GM23338 (cell line): Measurements from ENCODE around the gene STXBP5.

Experiments
- CREB1 ChIP-seq: fragments of 250-450 bp; sonication (Bioruptor Pico); IDR thresholded peaks from 2 replicates; pipeline ENCODE4 v1.5.0; 2020; ENCODE audit warnings: low read depth, mild to moderate bottlenecking, moderate library complexity
- CTCF ChIP-seq, 2 experiments: fragments of 200-600 bp in 1 of 2; sonication (generic) in 1 of 2; conservative IDR thresholded peaks; 2 replicates each; pipeline versions ENCODE4 v1.5.1 to v1.6.1; 2016 to 2017; ENCODE audit warnings: antibody characterized with exemption in 2 of 2, low read depth in 2 of 2, mild to moderate bottlenecking in 2 of 2, moderate library complexity in 1 of 2
- ETS1 ChIP-seq: IDR thresholded peaks from 2 replicates; pipeline ENCODE4 v1.6.1; 2016; ENCODE audit warnings: antibody characterized with exemption
- EZH2 ChIP-seq: fragments of 200-600 bp; sonication (generic); IDR thresholded peaks from one replicate; pipeline ENCODE4 v1.8.0; 2017; ENCODE audit warnings: antibody characterized with exemption, mild to moderate bottlenecking, low read depth; ENCODE audit not compliant: unreplicated experiment
- EZH2phosphoT487 ChIP-seq: fragments of 200-600 bp; sonication (generic); IDR thresholded peaks from one replicate; pipeline ENCODE4 v1.8.1; 2018; ENCODE audit warnings: antibody characterized with exemption; ENCODE audit not compliant: unreplicated experiment
- JUNB ChIP-seq: IDR thresholded peaks from one replicate; pipeline ENCODE4 v1.6.1; 2016; ENCODE audit warnings: antibody characterized with exemption; ENCODE audit not compliant: unreplicated experiment
- NANOG ChIP-seq: IDR thresholded peaks from 2 replicates; pipeline ENCODE4 v1.6.1; 2016; ENCODE audit warnings: antibody characterized with exemption, borderline replicate concordance
- POLR2AphosphoS5 ChIP-seq: IDR thresholded peaks from 2 replicates; pipeline ENCODE4 v1.6.1; 2016; ENCODE audit warnings: antibody characterized with exemption, low read depth
- STAT1 ChIP-seq: IDR thresholded peaks from one replicate; pipeline ENCODE4 v1.6.1; 2016; ENCODE audit warnings: antibody characterized with exemption; ENCODE audit not compliant: unreplicated experiment
- ZNF331 ChIP-seq: fragments of 250-450 bp; sonication (Bioruptor Pico); IDR thresholded peaks from 2 replicates; pipeline ENCODE4 v1.5.0; 2020; ENCODE audit warnings: low read depth, mild to moderate bottlenecking, moderate library complexity
- TF ChIP-seq, protein P1 (sequence below): IDR thresholded peaks from one replicate; pipeline ENCODE4 v1.6.1; 2018; ENCODE audit warnings: antibody characterized with exemption; ENCODE audit not compliant: unreplicated experiment

DNA sequence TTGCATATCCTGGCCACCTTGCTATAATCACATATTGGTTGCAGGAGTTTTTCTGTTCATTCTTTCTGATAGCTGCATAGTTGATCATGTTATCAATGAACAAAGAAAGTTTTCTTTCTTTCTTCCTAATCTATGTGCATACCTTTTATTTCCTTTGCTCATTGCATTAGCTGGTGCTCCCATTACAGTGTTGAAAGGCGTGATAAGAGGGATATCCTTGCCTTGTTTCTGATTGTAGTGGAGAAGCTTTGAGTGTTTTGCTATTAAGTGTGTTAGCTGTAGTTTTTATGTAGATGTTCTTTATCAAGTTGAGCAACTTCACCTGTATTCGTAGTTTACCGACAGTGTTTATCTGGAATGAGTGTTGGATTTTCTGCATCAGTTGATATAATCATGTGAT is 14.6 kb downstream of the STXBP5 start:
- no peak for TF ChIP-seq CTCF (conservative IDR thresholded peaks at IDR 0.05; ENCODE audit: low read depth in 2 of 2)
- no peak for TF ChIP-seq CREB1 (CRISPR knock-in tag)
- TF ChIP-seq JUNB: no peak
- TF ChIP-seq, protein P1, sequence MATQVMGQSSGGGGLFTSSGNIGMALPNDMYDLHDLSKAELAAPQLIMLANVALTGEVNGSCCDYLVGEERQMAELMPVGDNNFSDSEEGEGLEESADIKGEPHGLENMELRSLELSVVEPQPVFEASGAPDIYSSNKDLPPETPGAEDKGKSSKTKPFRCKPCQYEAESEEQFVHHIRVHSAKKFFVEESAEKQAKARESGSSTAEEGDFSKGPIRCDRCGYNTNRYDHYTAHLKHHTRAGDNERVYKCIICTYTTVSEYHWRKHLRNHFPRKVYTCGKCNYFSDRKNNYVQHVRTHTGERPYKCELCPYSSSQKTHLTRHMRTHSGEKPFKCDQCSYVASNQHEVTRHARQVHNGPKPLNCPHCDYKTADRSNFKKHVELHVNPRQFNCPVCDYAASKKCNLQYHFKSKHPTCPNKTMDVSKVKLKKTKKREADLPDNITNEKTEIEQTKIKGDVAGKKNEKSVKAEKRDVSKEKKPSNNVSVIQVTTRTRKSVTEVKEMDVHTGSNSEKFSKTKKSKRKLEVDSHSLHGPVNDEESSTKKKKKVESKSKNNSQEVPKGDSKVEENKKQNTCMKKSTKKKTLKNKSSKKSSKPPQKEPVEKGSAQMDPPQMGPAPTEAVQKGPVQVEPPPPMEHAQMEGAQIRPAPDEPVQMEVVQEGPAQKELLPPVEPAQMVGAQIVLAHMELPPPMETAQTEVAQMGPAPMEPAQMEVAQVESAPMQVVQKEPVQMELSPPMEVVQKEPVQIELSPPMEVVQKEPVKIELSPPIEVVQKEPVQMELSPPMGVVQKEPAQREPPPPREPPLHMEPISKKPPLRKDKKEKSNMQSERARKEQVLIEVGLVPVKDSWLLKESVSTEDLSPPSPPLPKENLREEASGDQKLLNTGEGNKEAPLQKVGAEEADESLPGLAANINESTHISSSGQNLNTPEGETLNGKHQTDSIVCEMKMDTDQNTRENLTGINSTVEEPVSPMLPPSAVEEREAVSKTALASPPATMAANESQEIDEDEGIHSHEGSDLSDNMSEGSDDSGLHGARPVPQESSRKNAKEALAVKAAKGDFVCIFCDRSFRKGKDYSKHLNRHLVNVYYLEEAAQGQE: no peak
- TF ChIP-seq POLR2AphosphoS5: no peak
- TF ChIP-seq EZH2: no peak
- no peak for TF ChIP-seq NANOG
- TF ChIP-seq EZH2phosphoT487: no peak
- no peak for TF ChIP-seq ETS1
- TF ChIP-seq ZNF331 (CRISPR knock-in tag): no peak
- no peak for TF ChIP-seq STAT1
